Measurements from ENCODE around the gene CHST11.

GRCh38 chr12:104517880-104518279 is 61.1 kb downstream of the CHST11 start:
- no peak for TF ChIP-seq POLR2A (IDR thresholded peaks at IDR 0.05; ENCODE audit: low read depth, low read length)
- TF ChIP-seq CEBPB (IDR thresholded peaks at IDR 0.05; ENCODE audit: low read depth, low read length): no peak
- TF ChIP-seq, protein P1, sequence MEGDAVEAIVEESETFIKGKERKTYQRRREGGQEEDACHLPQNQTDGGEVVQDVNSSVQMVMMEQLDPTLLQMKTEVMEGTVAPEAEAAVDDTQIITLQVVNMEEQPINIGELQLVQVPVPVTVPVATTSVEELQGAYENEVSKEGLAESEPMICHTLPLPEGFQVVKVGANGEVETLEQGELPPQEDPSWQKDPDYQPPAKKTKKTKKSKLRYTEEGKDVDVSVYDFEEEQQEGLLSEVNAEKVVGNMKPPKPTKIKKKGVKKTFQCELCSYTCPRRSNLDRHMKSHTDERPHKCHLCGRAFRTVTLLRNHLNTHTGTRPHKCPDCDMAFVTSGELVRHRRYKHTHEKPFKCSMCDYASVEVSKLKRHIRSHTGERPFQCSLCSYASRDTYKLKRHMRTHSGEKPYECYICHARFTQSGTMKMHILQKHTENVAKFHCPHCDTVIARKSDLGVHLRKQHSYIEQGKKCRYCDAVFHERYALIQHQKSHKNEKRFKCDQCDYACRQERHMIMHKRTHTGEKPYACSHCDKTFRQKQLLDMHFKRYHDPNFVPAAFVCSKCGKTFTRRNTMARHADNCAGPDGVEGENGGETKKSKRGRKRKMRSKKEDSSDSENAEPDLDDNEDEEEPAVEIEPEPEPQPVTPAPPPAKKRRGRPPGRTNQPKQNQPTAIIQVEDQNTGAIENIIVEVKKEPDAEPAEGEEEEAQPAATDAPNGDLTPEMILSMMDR (conservative IDR thresholded peaks at IDR 0.05; ENCODE audit: low read depth, low read length): no peak
- TF ChIP-seq RAD21 (IDR thresholded peaks at IDR 0.05; ENCODE audit: low read length): no peak
- TF ChIP-seq MXI1 (IDR thresholded peaks at IDR 0.05; ENCODE audit: borderline replicate concordance, low read depth, low read length): no peak
- no peak for TF ChIP-seq MAFK (IDR thresholded peaks at IDR 0.05; ENCODE audit: low read depth, low read length)
